GM15510 (cell line): ENCODE data around the gene BST2.

Experiments used
- POLR2A ChIP-seq: IDR thresholded peaks from 3 replicates; pipeline ENCODE4 v1.6.1; 2011; ENCODE audit warnings: borderline replicate concordance; ENCODE audit not compliant: insufficient read length; ENCODE audit errors: extremely low read depth

The BST2 gene

GRCh38 chr19:17429641-17430113 is 24.2 kb upstream of the BST2 start:
- TF ChIP-seq POLR2A: no peak

GRCh38 chr19:17424743-17425365 is 19.4 kb upstream of the BST2 start:
- TF ChIP-seq POLR2A: no peak

GRCh38 chr19:17423429-17424208 is 18.2 kb upstream of the BST2 start:
- no peak for TF ChIP-seq POLR2A

- TF ChIP-seq POLR2A: no peak
Measured at GRCh38 chr19:17421942-17422341, 16.5 kb upstream of the BST2 start.

- no peak for TF ChIP-seq POLR2A
Measured at GRCh38 chr19:17420475-17420924, 15.1 kb upstream of the BST2 start.

- TF ChIP-seq POLR2A: peak; percentile 58
Measured at GRCh38 chr19:17419621-17420474, 14.4 kb upstream of the BST2 start, which contains the start of gene MVB12A. MVB12A (plus strand) TSS chr19:17420047; CDS start chr19:17420136, 89 bp downstream.

GRCh38 chr19:17419154-17419620 is 13.8 kb upstream of the BST2 start:
- no peak for TF ChIP-seq POLR2A

- TF ChIP-seq POLR2A: no peak
Measured at GRCh38 chr19:17418710-17419109, 13.3 kb upstream of the BST2 start.

GRCh38 chr19:17415121-17415520 is 9.7 kb upstream of the BST2 start:
- TF ChIP-seq POLR2A: no peak

GRCh38 chr19:17414097-17414496 is 8.7 kb upstream of the BST2 start:
- no peak for TF ChIP-seq POLR2A

GRCh38 chr19:17411801-17412200 is 6.4 kb upstream of the BST2 start:
- TF ChIP-seq POLR2A: no peak

- TF ChIP-seq POLR2A: no peak
Measured at GRCh38 chr19:17409990-17410389, 4.6 kb upstream of the BST2 start.

GRCh38 chr19:17406887-17407196 is 1.4 kb upstream of the BST2 start:
- no peak for TF ChIP-seq POLR2A

GRCh38 chr19:17406046-17406886 is 836 bp upstream of the BST2 start:
- no peak for TF ChIP-seq POLR2A

- TF ChIP-seq POLR2A: no peak
Measured at GRCh38 chr19:17404621-17405249, 695 bp downstream of the BST2 start.

- TF ChIP-seq POLR2A: no peak
Measured at GRCh38 chr19:17404015-17404414, 1.4 kb downstream of the BST2 start.
